ENCODE measurements around the gene SYCE3.
"Not testable (repeated sequence)": the region's sequence is repeated elsewhere in the genome, so short reads cannot be mapped to it uniquely, and the experiment has no call there.

Gene SYCE3

GRCh38 chr22:50537765-50538164, 25.0 kb downstream of the SYCE3 start:
- no peaks in the 10 kb centered on the region for H3K36me3 ChIP-seq (ENCODE audit: control insufficient read depth, insufficient read depth, low read length)
- H3K4me3 ChIP-seq (replicated peaks; ENCODE audit: low read depth, low read length) = no peak overlapping the region
- TF ChIP-seq CTCF (IDR thresholded peaks at IDR 0.05; ENCODE audit: insufficient read depth, low read length, poor library complexity, severe bottlenecking) = no peak
- DNase-seq (ENCODE audit: extremely low read depth, insufficient read length) = no peak
- H3K27me3 ChIP-seq (replicated peaks; ENCODE audit: control insufficient read depth, insufficient read depth, low read length) = no peaks in the 10 kb centered on the region

- H3K27me3 ChIP-seq (replicated peaks; ENCODE audit: control insufficient read depth, insufficient read depth, low read length) = no peaks in the 10 kb centered on the region
- H3K4me3 ChIP-seq (replicated peaks; ENCODE audit: low read depth, low read length) = no peak overlapping the region
- no peak for TF ChIP-seq CTCF (IDR thresholded peaks at IDR 0.05; ENCODE audit: insufficient read depth, low read length, poor library complexity, severe bottlenecking)
- DNase-seq (ENCODE audit: extremely low read depth, insufficient read length) = no peak
- no peaks in the 10 kb centered on the region for H3K36me3 ChIP-seq (ENCODE audit: control insufficient read depth, insufficient read depth, low read length)
Measured at GRCh38 chr22:50536226-50536625, 26.5 kb downstream of the SYCE3 start.

GRCh38 chr22:50535113-50535512, 27.6 kb downstream of the SYCE3 start:
- peak; percentile 57 for DNase-seq (ENCODE audit: extremely low read depth, insufficient read length)
- no peak overlapping the region for H3K4me3 ChIP-seq (replicated peaks; ENCODE audit: low read depth, low read length)
- no peak for TF ChIP-seq CTCF (IDR thresholded peaks at IDR 0.05; ENCODE audit: insufficient read depth, low read length, poor library complexity, severe bottlenecking)

GRCh38 chr22:50533856-50534711, 28.6 kb downstream of the SYCE3 start:
- DNase-seq (ENCODE audit: extremely low read depth, insufficient read length); H3K36me3 ChIP-seq (ENCODE audit: control insufficient read depth, insufficient read depth, low read length); H3K27me3 ChIP-seq (replicated peaks; ENCODE audit: control insufficient read depth, insufficient read depth, low read length): not testable (repeated sequence)
- peak overlapping the region; percentile 24 for H3K4me3 ChIP-seq (replicated peaks; ENCODE audit: low read depth, low read length)

More at GRCh38 chr22:50535113-50535512, 27.6 kb downstream of the SYCE3 start:
- Histone ChIP-seq H3K36me3 (ENCODE audit: control insufficient read depth, insufficient read depth, low read length) (no peaks in the 10 kb centered on the region), H3K27me3 (replicated peaks; ENCODE audit: control insufficient read depth, insufficient read depth, low read length) (no peaks in the 10 kb centered on the region)

- peak overlapping the region; percentile 90 for H3K4me3 ChIP-seq (replicated peaks; ENCODE audit: low read depth, low read length)
- H3K27me3 ChIP-seq (replicated peaks; ENCODE audit: control insufficient read depth, insufficient read depth, low read length) = no peaks in the 10 kb centered on the region
- H3K36me3 ChIP-seq (ENCODE audit: control insufficient read depth, insufficient read depth, low read length) = no peaks in the 10 kb centered on the region
- DNase-seq (ENCODE audit: extremely low read depth, insufficient read length) = no peak
- TF ChIP-seq CTCF (IDR thresholded peaks at IDR 0.05; ENCODE audit: insufficient read depth, low read length, poor library complexity, severe bottlenecking) = no peak
Measured at GRCh38 chr22:50532824-50533796, 29.6 kb downstream of the SYCE3 start.

All from GM06990 (cell line).